DND-41 (cell line): ENCODE results near the gene DIRAS1.

ENCODE experiments used
- ATAC-seq: fragments of 200-7000 bp; cut with Tn5 transposase; 3 replicates; pipeline ENCODE4 v1.9.1; 2021; ENCODE audit warnings: low read depth; ENCODE audit not compliant: insufficient read depth
- DNase-seq: peaks from one replicate; pipeline ENCODE4 v3.0.0-alpha.2; 2020
- H2AFZ ChIP-seq: 2 replicates; pipeline ENCODE4 v1.6.0; 2012; ENCODE audit warnings: low read depth, low read length
- H3K27ac ChIP-seq: 2 replicates; pipeline ENCODE4 v1.5.1; 2012; ENCODE audit warnings: low read length, inconsistent platforms
- H3K27me3 ChIP-seq: fragments of 200-600 bp; sonication (generic); 2 replicates; pipeline ENCODE4 v1.6.0; 2012; ENCODE audit warnings: low read length, mild to moderate bottlenecking, inconsistent platforms; ENCODE audit not compliant: insufficient read depth, poor library complexity
- H3K36me3 ChIP-seq: 2 replicates; pipeline ENCODE4 v1.5.1; 2012; ENCODE audit warnings: low read length, inconsistent platforms; ENCODE audit not compliant: insufficient read depth
- H3K4me1 ChIP-seq: 2 replicates; pipeline ENCODE4 v1.5.1; 2012; ENCODE audit warnings: mild to moderate bottlenecking, low read length; ENCODE audit not compliant: insufficient read depth
- H3K4me2 ChIP-seq: 2 replicates; pipeline ENCODE4 v1.6.0; 2012; ENCODE audit warnings: mild to moderate bottlenecking, moderate library complexity, low read length, inconsistent platforms; ENCODE audit not compliant: insufficient read depth
- H3K4me3 ChIP-seq, 2 experiments: fragments of 200-600 bp in 1 of 2; shearing (Covaris generic) in 1 of 2; 2 replicates each; pipeline ENCODE4 v1.5.1; 2012 to 2016; ENCODE audit warnings: inconsistent platforms in 2 of 2, low read length in 2 of 2, mild to moderate bottlenecking in 2 of 2, low read depth in 1 of 2, moderate library complexity in 1 of 2
- H3K79me2 ChIP-seq: 2 replicates; pipeline ENCODE4 v1.6.0; 2012; ENCODE audit warnings: low read length, inconsistent platforms; ENCODE audit not compliant: insufficient read depth
- H3K9ac ChIP-seq: 2 replicates; pipeline ENCODE4 v1.6.0; 2012; ENCODE audit warnings: low read depth, mild to moderate bottlenecking, inconsistent platforms, low read length, moderate library complexity
- H3K9me3 ChIP-seq: 2 replicates; pipeline ENCODE4 v1.5.1; 2012; ENCODE audit warnings: low read length, moderate library complexity, mild to moderate bottlenecking, inconsistent platforms; ENCODE audit not compliant: insufficient read depth, severe bottlenecking
- H4K20me1 ChIP-seq: 2 replicates; pipeline ENCODE4 v1.6.0; 2012; ENCODE audit warnings: low read length; ENCODE audit not compliant: insufficient read depth
- CTCF ChIP-seq: IDR thresholded peaks from 2 replicates; pipeline ENCODE4 v1.5.1; 2012; ENCODE audit warnings: borderline replicate concordance, low read length, moderate library complexity, mild to moderate bottlenecking; ENCODE audit not compliant: poor library complexity, severe bottlenecking; ENCODE audit errors: extremely low read depth
- EZH2 ChIP-seq: IDR thresholded peaks from 3 replicates; pipeline ENCODE4 v1.6.1; 2012; ENCODE audit warnings: borderline replicate concordance, low read depth, mild to moderate bottlenecking, moderate library complexity, low read length, inconsistent platforms; ENCODE audit not compliant: severe bottlenecking

The DIRAS1 gene

GRCh38 chr19:2703691-2704216 lies 17.4 kb downstream of the DIRAS1 start:
- H3K36me3 ChIP-seq: no peaks in the 10 kb centered on the region
- H3K79me2 ChIP-seq: no peaks in the 10 kb centered on the region
- H3K4me3 ChIP-seq: no peak overlapping the region
- no peak for TF ChIP-seq CTCF
- TF ChIP-seq EZH2: no peak
- no peak overlapping the region for H3K4me2 ChIP-seq
- ATAC-seq: no peak
- no peaks in the 10 kb centered on the region for H3K4me1 ChIP-seq
- H4K20me1 ChIP-seq: no peaks in the 10 kb centered on the region; the same call in 1 of the 2 replicates
- H3K27me3 ChIP-seq: no peaks in the 10 kb centered on the region
- no peak overlapping the region for H2AFZ ChIP-seq
- no peak for DNase-seq
- H3K9ac ChIP-seq: no peak overlapping the region
- no peaks in the 10 kb centered on the region for H3K9me3 ChIP-seq
- H3K27ac ChIP-seq: no peak overlapping the region

- ATAC-seq: no peak
- Histone ChIP-seq H3K79me2 (no peaks in the 10 kb centered on the region), H3K9ac (no peak overlapping the region), H3K27ac (no peak overlapping the region), H3K4me2 (no peak overlapping the region), H3K36me3 (no peaks in the 10 kb centered on the region), H3K27me3 (no peaks in the 10 kb centered on the region), H3K4me3 (no peak overlapping the region), H3K4me1 (no peaks in the 10 kb centered on the region), H3K9me3 (no peaks in the 10 kb centered on the region), H4K20me1 (no peaks in the 10 kb centered on the region; the same call in 1 of the 2 replicates), H2AFZ (no peak overlapping the region)
- TF ChIP-seq CTCF: no peak
- no peak for TF ChIP-seq EZH2
- DNase-seq: no peak
These were observed 18.1 kb downstream of the DIRAS1 start for GRCh38 chr19:2703077-2703437.

- Histone ChIP-seq H3K36me3 (no peaks in the 10 kb centered on the region), H3K9me3 (no peaks in the 10 kb centered on the region), H3K27ac (no peak within 1 kb of the TSS), H4K20me1 (no peaks in the 10 kb centered on the region; the same call in 1 of the 2 replicates), H3K9ac (no peak within 1 kb of the TSS), H3K79me2 (no peaks in the 10 kb centered on the region), H3K27me3 (no peaks in the 10 kb centered on the region), H2AFZ (no peak within 1 kb of the TSS), H3K4me1 (no peaks in the 10 kb centered on the region), H3K4me2 (no peak within 1 kb of the TSS), H3K4me3 (no peak within 1 kb of the TSS)
- TF ChIP-seq CTCF (no peak), EZH2 (no peak)
- DNase-seq (no peak), ATAC-seq (no peak)
These were observed 18.7 kb downstream of the DIRAS1 start, which contains the start of gene GNG7 for GRCh38 chr19:2702170-2703076. GNG7 (minus strand) TSS chr19:2702694; CDS start chr19:2520688, 182,006 bp downstream.
